Subcutaneous abdominal adipose tissue (tissue), 5 donors: ENCODE results near the gene DPEP2.
"Not testable (repeated sequence)": the region's sequence is repeated elsewhere in the genome, so short reads cannot be mapped to it uniquely, and the experiment has no call there.

ENCODE experiments used
- H3K27ac ChIP-seq: one replicate; pipeline ENCODE4 v1.7.0; 2013; ENCODE audit warnings: low read depth, mild to moderate bottlenecking, inconsistent platforms, low read length, moderate library complexity
- H3K27me3 ChIP-seq, 5 donors: one replicate each; pipeline ENCODE4 v1.7.0; 2013; ENCODE audit warnings: low read length in 5 of 5, inconsistent platforms in 1 of 5; ENCODE audit not compliant: control insufficient read depth in 5 of 5, insufficient read depth in 4 of 5
- H3K36me3 ChIP-seq, 5 donors: one replicate each; pipeline ENCODE4 v1.7.0; 2013; ENCODE audit warnings: low read length in 5 of 5; ENCODE audit not compliant: control insufficient read depth in 5 of 5, insufficient read depth in 5 of 5
- H3K4me1 ChIP-seq, 5 donors: one replicate each; pipeline ENCODE4 v1.7.0; 2013; ENCODE audit warnings: low read length in 5 of 5, mild to moderate bottlenecking in 3 of 5, moderate library complexity in 1 of 5; ENCODE audit not compliant: control insufficient read depth in 5 of 5, insufficient read depth in 5 of 5
- H3K4me3 ChIP-seq, 5 donors: one replicate each; pipeline ENCODE4 v1.7.0; 2013; ENCODE audit warnings: low read length in 5 of 5, low read depth in 1 of 5
- H3K9ac ChIP-seq, 5 donors: one replicate each; pipeline ENCODE4 v1.7.0; 2013; ENCODE audit warnings: low read length in 5 of 5, mild to moderate bottlenecking in 4 of 5, moderate library complexity in 3 of 5
- H3K9me3 ChIP-seq, 5 donors: one replicate each; pipeline ENCODE4 v1.7.0; 2013; ENCODE audit warnings: low read length in 5 of 5; ENCODE audit not compliant: control insufficient read depth in 5 of 5
- donor health status: healthy.
- donor health status: healthy.
- donor health status: healthy.
- donor health status: healthy.
- donor health status: healthy.

The DPEP2 gene

DNA sequence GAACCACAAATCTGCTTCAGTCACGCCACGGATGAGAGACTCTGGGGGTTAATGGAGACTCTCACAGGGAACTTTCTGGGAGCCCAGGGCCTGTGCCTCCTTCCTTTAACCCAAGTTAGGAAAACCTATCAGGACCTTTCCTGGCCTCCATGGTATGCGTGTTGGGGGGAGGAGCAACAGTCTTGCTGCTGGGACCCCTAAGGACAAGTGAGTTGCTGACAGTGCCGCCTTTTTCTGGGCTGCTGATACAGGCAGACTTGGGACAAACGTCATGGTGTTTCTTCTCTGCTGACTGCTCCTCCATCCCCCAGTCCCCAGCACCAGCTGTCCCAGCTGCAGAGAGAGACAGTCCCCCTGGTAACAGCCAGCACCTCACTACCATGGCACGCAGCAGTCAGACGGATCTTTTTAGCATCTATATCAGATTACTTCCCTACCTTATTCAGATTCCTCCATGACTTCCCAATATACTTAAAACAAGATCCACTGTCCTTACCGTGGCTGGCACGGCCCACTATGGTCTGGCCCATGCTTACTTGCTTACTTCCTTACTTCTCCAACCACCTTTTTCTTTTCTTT lies 10.0 kb upstream of the DPEP2 start:
- H3K27me3 ChIP-seq = no peaks in the 10 kb centered on the region
- H3K27ac ChIP-seq = no peak overlapping the region
- H3K9ac ChIP-seq = no peak overlapping the region
- no peaks in the 10 kb centered on the region for H3K36me3 ChIP-seq
- H3K9me3 ChIP-seq = no peaks in the 10 kb centered on the region
- no peak overlapping the region for H3K4me3 ChIP-seq
- H3K4me1 ChIP-seq = peaks cover 0 to 22% (median 11%) of the 10 kb centered on the region in 5 donors

DNA sequence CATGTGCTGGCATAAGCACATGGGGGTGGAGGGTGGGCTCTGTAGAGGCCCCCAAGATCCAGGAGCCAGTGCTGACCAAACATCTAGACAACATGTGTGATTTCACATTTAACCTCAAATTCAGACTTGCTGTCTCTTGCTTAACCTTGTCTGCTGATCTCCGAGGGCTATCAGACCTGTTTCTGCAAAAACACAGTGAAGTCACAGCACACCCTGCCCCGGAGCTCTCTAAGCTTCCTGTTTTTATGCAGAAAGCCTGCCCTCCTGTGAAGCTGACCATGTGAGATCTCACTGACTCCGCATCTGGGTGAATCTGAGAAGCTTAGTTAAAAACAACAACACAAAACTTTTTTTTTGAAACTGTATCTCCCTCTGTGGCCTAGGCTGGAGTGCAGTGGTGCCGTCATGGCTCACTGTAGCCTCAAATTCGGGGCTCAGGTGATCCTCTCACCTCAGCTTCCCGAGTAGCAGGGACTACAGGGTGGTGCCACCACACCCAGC lies 6.6 kb upstream of the DPEP2 start:
- Histone ChIP-seq H3K9ac (no peak overlapping the region), H3K27me3 (no peaks in the 10 kb centered on the region), H3K27ac (no peak overlapping the region), H3K36me3 (no peaks in the 10 kb centered on the region), H3K9me3 (no peaks in the 10 kb centered on the region), H3K4me3 (no peak overlapping the region), H3K4me1 (peaks cover 0 to 13% (median 7%) of the 10 kb centered on the region in 5 donors)

DNA sequence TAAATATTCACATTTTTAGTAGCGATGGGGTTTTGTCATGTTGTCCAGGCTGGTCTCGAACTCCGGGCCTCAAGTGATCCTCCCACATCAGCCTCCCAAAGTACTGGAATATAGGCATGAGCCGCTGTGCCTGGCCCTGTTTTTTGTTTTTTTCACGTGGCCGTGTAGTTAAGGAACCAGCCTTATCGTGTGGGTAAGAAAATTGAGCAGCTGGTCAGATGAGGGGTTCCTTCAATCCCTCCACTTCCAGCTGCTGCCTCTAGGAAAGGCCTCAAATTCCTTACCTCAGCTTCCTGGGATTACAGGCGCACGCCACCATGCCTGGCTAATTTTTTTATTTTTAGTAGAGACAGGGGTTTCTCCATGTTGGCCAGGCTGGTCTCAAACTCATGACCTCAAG lies 5.9 kb upstream of the DPEP2 start:
- Histone ChIP-seq H3K27me3 (no peaks in the 10 kb centered on the region), H3K9me3 (no peaks in the 10 kb centered on the region), H3K9ac (no peak overlapping the region), H3K27ac (no peak overlapping the region), H3K4me3 (no peak overlapping the region), H3K36me3 (no peaks in the 10 kb centered on the region), H3K4me1 (peaks cover 0 to 19% (median 13%) of the 10 kb centered on the region in 5 donors)

DNA sequence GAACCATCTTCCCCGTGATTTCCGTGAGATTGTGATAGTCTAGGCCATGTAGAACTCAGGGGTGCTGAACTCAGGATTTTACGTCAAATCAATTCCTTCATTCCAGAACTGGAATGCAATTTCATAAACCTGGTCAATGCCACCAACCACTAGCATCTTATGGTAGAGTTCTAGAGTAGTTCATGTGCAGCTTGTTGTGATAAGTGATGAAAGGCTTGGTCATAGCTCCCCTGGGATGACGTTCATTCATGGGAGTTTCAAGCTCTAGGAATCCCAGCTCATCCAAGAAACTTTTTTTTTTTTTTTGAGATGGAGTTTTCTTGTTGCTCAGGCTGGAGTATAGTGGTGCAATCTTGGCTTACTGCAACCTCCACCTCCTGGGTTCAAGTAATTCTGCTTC lies 3.7 kb upstream of the DPEP2 start:
- Histone ChIP-seq H3K9ac (no peak overlapping the region), H3K9me3 (no peaks in the 10 kb centered on the region), H3K27me3 (no peaks in the 10 kb centered on the region), H3K4me1 (peaks cover 0 to 26% (median 14%) of the 10 kb centered on the region in 5 donors), H3K27ac (no peak overlapping the region), H3K36me3 (no peaks in the 10 kb centered on the region), H3K4me3 (no peak overlapping the region)

DNA sequence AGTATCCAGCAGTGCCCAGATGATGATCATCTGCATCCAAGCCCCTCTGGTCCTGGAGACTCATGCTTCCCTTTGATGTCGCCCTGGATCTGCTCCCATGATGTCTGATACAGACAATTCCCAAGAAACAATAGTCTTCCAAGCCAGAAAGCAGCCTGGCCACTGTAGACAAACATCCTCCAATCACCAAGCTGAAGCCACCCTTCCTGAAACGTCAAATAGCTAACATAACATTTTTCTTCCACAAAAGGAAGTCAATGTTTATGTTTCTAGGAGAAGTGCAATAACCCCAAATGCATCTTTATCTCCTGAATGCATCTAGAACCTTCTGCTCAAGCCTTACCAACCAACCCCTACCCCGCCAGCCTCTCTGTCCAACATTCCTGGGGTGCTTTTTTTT lies 1.2 kb upstream of the DPEP2 start:
- peak overlapping the region in 3 of 5 donors; percentile 10 to 45 (median 26) for H3K4me3 ChIP-seq
- no peaks in the 10 kb centered on the region for H3K27me3 ChIP-seq
- H3K9me3 ChIP-seq = no peaks in the 10 kb centered on the region
- H3K4me1 ChIP-seq = peaks cover 0 to 19% (median 8%) of the 10 kb centered on the region in 5 donors
- H3K27ac ChIP-seq = no peak overlapping the region
- H3K36me3 ChIP-seq = no peaks in the 10 kb centered on the region
- peak overlapping the region in 1 of 5 donors; percentile 28 for H3K9ac ChIP-seq

DNA sequence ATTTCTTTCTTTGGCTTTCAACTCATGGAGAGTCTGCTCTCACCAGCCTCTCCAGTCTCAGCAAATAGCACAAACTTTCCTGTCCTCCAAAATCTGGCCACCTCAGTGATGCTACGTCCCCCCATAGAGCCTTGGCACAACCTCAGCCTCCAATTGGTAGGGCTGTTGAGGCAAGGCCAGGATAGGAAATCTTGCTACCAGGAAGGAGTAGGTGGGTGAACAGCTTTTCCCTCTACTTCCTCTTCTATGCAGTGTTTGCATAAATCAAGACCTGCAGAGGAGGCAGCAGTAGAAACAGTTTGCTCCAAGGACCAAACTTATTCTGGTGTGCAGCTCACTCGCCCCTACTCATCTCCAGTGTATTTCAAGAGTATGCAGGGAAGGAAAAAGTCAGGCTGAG lies 701 bp upstream of the DPEP2 start:
- no peaks in the 10 kb centered on the region for H3K36me3 ChIP-seq
- H3K27ac ChIP-seq = no peak overlapping the region
- H3K27me3 ChIP-seq = no peaks in the 10 kb centered on the region
- H3K9me3 ChIP-seq = no peaks in the 10 kb centered on the region
- peaks cover 0 to 17% (median 3%) of the 10 kb centered on the region in 5 donors for H3K4me1 ChIP-seq
- no peak overlapping the region for H3K9ac ChIP-seq
- peak overlapping the region in 4 of 5 donors; percentile 10 to 45 (median 18) for H3K4me3 ChIP-seq

DNA sequence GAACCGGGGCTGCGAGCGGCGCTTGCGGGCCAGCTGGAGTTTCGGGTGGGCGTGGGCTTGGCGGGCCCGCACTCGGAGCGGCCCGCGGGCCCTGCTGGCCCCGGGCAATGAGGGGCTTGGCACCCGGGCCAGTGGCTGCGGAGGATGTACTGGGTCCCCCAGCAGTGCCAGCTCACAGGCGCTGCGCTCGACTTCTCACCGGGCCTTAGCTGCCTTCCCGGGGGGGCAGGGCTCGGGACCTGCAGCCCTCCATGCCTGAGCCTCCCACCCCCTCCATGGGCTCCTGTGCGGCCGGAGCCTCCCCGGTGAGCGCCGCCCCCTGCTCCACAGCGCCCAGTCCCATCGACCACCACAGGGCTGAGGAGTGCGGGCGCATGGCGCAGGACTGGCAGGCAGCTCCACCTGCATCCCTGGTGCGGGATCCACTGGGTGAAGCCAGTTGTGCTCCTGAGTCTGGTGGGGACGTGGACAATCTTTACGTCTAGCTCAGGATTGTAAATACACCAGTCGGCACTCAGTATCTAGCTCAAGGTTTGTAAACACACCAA lies 979 bp downstream of the DPEP2 start:
- peaks cover 2 to 25% (median 11%) of the 10 kb centered on the region in 5 donors for H3K4me1 ChIP-seq
- H3K27ac ChIP-seq, H3K9ac ChIP-seq, H3K9me3 ChIP-seq, H3K4me3 ChIP-seq, H3K27me3 ChIP-seq, H3K36me3 ChIP-seq: not testable (repeated sequence)

DNA sequence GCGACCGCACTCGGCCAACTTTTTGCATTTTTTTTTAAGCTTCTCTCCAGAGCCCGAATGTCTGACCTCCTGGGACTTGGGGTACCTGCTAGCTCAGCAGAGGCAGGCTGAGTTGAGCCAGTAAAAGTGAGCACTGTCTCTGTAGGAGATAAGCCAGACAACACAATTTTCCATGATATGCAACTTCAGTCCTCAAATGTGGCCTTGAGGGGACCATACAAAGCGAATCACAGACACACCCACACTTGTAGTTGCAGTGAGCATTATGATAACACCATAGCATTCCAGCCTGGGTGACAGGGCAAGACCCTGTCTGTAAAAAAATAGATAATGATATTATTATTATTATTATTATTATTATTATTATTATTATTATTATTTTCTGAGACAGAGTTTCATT lies 2.6 kb downstream of the DPEP2 start:
- no peak overlapping the region for H3K27ac ChIP-seq

DNA sequence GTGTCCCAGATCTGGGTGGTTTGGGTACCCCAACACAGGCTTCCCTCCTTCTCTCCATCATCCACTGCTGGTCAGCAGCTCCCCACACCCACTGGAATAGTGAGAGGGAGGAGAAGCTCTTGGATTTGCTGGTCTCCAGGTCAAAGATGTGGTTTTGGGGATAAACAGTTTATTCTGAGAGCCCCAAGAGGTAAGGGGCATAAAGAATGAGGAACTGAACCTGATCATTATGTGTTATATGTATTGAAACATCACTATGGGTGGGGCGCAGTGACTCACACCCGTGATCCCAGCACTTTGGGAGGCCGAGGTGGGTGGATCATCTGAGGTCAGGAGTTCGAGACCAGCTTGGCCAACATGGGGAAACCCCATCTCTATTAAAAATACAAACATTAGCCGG lies 3.9 kb downstream of the DPEP2 start:
- peaks cover 2 to 23% (median 16%) of the 10 kb centered on the region in 5 donors for H3K4me1 ChIP-seq
- H3K9ac ChIP-seq = no peak overlapping the region
- H3K27me3 ChIP-seq = no peaks in the 10 kb centered on the region
- H3K36me3 ChIP-seq = peaks cover 0 to 6% (median 0%) of the 10 kb centered on the region in 5 donors
- H3K4me3 ChIP-seq = no peak overlapping the region
- no peaks in the 10 kb centered on the region for H3K9me3 ChIP-seq
- no peak overlapping the region for H3K27ac ChIP-seq

More for the DNA sequence above, 2.6 kb downstream of the DPEP2 start:
- peaks cover 2 to 31% (median 17%) of the 10 kb centered on the region in 5 donors for H3K4me1 ChIP-seq
- H3K9ac ChIP-seq = no peak overlapping the region
- H3K9me3 ChIP-seq = no peaks in the 10 kb centered on the region
- H3K27me3 ChIP-seq = no peaks in the 10 kb centered on the region
- no peak overlapping the region for H3K4me3 ChIP-seq
- H3K36me3 ChIP-seq = peaks cover 0 to 4% (median 0%) of the 10 kb centered on the region in 5 donors

DNA sequence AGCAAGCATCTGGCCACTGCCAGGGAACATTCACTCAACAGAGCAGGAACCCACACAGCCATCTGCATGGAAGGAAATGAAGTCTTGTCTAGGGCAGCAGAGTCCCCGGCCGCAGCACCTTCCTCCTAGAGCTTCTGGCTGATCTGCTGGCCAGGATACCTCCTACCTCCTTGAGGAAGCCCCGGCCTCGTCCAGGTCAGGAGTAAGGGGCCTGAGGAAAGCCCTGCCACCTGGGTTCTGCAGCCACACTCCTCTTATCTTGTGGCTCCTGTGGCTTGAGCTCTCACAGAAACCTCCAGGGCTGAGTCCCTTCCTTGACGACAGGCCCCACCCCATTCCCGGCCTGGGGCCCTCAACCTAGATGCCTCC lies 5.3 kb downstream of the DPEP2 start:
- H3K4me1 ChIP-seq = peaks cover 2 to 15% (median 12%) of the 10 kb centered on the region in 5 donors
- H3K27ac ChIP-seq, H3K27me3 ChIP-seq, H3K36me3 ChIP-seq, H3K9me3 ChIP-seq: not testable (repeated sequence)
- H3K9ac ChIP-seq = peak overlapping the region in 2 of 5 donors; percentile 69 to 72
- peak overlapping the region in 1 of 5 donors; percentile 63 for H3K4me3 ChIP-seq
